Measurements from ENCODE around the gene SEPTIN10.
"Not testable (repeated sequence)": the region's sequence is repeated elsewhere in the genome, so short reads cannot be mapped to it uniquely, and the experiment has no call there.

SEPTIN10 gene

GRCh38 chr2:109633284-109633961, 19.7 kb upstream of the SEPTIN10 start:
- DNase-seq = no peak

- no peak for DNase-seq
Observed at GRCh38 chr2:109632158-109632789, 18.5 kb upstream of the SEPTIN10 start.

GRCh38 chr2:109631741-109632140, 18.0 kb upstream of the SEPTIN10 start:
- DNase-seq = no peak

DNA sequence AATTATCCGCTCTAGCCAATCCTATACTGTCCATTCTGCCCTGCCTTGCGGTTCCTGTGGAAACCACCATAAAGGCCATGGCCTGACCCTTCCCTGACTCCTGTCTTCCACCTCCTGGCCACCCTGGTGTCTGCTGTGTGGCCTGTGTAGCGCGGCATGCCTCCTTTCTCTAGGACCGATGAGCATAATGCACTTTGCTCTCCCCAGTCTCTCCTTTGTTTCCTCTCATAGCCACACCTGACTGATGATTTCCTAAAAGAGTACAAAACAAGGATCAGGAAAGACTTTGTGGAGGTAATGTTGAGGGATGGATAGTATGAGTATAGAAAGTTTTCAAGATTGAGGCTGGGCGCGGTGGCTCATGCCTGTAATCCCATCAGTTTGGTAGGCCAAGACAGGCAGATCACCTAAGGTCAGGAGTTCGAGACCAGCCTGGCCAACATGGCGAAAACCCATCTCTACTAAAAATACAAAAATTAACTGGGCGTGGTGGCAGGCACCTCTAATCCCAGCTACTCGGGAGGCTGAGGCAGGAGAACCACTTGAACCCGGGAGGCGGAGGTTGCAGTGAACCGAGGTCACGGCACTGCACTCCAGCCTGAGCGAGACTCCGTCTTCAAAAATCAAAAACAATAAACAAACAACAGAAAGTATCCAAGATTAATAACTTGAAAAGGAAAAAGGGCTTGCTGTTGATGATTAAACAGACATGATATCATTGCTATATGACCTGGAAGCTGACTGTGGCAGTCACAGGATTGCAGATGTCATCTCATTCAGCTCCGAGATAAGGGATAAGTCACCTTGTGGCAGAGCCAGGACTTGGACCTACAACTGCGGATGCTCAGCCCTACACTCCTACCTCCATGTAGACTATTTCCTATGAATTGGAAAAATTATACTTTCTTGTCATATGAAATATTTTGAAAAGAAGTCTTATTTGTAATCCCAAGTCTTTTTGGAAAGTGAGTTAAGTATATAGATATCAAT, 17.0 kb upstream of the SEPTIN10 start:
- no peak for DNase-seq

- DNase-seq = no peak
Observed at GRCh38 chr2:109629867-109630266, 16.1 kb upstream of the SEPTIN10 start.

DNA sequence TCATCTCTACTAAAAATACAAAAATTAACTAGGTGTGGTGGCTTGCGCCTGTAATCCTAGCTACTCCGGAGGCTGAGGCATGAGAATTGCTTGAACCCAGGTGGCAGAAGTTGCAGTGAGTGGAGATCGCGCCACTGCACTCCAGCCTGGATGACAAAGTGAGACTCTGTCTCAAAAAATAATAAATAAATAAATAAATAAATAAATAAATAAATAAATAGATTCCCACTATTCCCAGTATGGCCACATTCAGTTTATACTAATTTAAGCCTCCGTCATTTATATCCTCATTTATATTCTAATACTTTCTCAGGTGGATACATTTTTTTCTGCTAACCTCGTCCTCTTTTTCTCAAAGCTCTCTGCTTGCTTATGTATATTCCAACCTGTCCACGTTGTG, 14.6 kb upstream of the SEPTIN10 start:
- DNase-seq = not testable (repeated sequence)

DNA sequence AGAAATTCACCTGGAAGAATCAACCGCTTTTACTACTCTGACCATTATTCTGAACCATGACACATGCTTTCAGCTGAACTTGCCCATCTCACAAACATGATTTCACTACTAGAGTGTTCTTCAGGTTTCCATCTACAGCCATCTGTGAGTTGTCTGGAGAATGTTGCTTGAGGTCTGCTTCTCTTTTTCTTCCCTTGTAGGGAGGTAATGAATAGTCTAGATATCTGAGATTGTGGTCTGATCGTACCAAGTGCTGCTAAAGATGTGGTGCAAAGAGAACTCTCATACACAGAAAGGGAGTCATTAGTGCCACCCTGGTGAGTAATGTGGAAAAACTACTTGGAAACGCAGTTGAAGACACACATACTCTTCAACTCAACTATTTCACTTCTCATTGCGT, 10.6 kb upstream of the SEPTIN10 start:
- DNase-seq = no peak

DNA sequence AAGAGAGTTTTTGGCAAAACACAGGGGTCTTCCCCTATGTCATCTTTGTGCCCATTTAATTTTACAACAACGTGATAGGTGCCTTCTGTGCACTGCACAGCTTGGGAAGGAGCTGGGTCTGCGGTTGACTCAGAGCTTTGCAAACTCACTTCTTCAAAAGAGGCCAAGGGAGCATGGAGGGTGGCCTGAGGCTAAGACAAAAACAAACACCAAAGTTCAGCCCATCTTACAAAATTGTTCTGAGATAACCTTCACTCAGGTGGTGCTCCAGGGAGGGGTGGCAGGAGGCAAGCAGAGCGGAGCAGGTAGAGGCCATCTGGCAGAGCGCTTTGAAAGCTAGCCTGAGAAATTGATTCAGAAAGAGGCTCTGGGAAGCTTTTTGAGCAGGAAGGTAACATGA, 10.2 kb upstream of the SEPTIN10 start:
- no peak for DNase-seq

DNA sequence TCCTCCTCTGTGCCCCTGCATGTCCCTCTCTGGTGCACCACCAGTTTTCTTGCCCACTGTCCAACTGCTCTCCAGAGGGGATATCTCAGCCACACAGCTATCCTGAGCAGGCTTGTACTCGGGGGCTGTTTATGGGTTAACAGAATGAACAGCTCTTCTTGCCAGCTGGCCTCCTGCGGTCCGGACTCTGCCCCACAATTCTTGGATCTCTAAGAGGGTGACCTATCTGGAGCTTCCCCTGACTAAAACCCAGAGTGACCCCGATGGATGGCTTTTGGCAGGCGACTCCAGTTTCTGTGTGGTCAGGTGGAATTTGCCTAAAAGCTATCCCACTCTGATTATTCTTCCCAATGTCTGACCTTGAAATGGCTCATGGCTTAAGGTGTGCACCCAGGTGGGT, 9.5 kb upstream of the SEPTIN10 start:
- DNase-seq = no peak

DNA sequence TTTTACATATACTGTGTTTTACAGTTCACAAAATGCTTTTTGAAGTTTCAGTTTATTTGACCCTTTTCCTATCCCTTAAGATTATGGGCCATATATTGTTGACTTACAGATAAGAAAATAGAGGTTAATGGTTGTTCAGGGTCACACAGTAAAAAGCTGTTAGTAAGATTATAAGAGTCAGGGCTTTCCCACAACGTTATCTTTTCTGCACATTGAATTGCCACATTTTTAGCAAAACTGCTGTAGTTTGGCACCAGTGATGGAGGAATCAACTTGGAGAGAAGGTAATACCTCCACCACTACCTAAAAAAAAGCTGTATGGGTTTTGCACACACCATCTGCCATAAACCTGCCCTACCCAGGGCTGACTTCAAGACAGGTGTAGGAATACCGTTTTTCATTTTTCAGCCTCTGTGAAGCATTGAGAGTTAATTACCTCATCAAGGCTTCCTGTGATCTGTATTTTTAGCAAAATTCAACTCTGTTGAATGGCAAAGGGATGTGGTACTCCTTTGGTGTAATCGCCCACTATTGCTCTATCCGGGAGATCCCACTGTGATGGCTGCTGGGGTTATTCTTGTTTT, 5.4 kb upstream of the SEPTIN10 start:
- DNase-seq = no peak

GRCh38 chr2:109616184-109616583, 2.4 kb upstream of the SEPTIN10 start:
- DNase-seq = no peak

- no peak for DNase-seq
Observed at GRCh38 chr2:109615637-109616144, 1.9 kb upstream of the SEPTIN10 start.

GRCh38 chr2:109614715-109615636, 1.2 kb upstream of the SEPTIN10 start:
- DNase-seq = peak; percentile 11

DNA sequence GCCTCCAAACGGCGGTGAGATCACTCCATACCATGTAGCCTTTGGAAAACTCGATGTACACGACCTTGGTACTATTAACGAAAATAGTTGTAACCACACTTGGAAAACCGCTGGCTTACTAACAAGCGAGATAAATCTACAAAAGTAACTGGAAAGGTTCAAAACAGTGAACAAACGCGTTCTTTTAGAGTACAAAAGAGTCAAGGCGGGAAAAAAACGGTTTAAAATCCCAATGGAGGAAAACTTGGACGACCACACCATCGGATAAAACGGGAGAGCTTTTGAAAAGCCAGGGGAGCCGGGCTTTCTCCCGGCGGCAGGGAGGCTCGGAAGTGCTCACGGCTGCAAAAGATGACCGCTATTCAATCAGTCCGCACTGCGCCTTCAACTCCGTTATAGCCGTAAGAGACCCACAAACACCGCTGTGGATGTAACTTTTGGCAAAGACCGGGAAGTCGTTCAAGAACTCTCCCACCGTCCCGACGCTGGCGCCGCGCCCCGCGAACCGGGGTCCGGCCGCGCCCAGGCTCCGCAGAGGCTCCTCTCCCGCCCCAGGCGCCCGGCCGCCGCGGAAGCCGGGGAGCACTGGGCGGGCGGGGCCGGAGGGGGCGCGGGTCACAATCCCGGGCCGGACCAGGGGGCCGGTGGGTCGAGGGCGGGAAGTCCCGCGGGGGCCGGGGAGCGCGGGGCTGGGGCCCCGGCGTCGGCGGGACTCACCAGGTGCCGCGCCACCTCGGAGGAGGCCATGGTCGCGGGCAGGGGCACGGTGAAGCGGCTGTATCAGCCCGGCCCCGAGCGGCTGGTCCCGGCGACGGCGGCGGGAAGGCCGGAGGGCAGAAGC, 465 bp downstream of the SEPTIN10 start:
- DNase-seq = peak; percentile 60

DNA sequence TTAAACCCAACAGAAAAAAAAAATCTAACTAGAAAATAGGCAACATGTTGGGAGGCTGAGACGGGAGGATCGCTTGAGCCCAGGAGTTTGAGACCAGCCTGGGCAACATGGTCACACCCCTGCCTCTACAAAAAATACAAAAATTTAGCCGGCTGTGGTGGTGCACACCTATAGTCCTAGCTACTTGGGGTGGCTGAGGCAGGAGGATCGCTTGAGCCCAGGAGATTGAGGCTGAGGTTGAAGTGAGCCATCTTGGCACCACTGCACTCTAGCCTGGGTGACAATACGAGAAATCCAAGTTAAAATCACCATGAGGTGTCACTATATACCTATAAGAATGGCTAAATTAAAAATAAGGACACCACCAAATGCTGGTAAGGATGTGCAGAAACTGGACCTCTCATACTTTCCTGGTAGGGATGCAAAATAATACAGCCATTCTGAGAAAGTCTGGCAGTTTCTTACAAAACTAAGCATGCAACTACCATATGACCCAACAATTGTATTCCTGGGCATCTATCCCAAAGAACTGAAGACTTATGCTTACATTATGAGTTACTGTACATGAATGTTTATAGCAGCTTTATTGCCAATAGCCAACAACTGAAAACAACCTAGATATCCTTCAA, 2.2 kb downstream of the SEPTIN10 start:
- DNase-seq = peak; percentile 77

- DNase-seq = peak; percentile 80
Observed at GRCh38 chr2:109609352-109610024, 4.3 kb downstream of the SEPTIN10 start.

GRCh38 chr2:109607766-109608165, 6.0 kb downstream of the SEPTIN10 start:
- peak; percentile 33 for DNase-seq

DNA sequence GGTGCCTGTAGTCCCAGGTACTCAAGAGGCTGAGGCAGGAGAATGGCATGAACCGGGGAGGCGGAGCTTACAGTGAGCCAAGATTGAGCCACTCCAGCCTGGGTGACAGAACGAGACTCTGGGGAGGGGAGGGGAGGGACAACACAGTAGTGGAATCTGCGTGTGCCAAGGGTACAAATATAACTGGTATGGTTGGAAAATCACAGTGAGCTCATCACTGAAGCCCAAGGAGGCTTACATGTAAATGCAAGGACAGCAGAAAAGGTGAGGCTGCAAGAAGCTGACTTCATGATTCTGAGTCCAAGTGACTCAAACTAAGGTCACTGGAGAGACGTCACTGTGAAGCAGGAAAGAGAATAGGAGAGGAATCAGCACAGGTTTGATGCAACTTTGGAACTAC, 9.2 kb downstream of the SEPTIN10 start:
- DNase-seq = peak; percentile 44

DNA sequence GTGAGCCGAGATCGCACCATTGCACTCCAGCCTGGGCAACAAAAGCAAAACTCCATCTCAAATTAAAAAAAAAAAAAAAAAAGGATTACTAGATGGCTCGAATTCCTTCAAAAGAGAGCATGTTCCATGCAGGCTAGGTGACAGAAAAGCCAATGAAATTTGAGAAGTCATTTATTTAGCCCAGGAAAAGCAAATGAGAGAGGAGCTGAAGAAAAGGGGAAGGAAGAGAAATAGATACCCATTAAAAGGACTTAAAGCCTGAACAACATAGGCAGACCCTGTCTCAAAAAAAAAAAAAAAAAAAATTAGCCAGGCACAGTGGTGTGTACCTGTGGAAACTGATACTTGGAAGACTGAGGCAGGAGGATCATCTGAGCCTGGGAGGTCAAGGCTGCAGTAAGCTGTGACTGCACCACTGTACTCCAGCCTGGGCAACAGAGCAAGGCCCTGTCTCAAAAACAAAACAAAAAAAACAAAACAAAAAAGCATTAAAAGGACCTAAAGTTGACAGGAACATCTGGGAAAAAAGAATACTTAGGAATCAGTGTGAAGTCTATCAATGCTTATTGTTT, 11.1 kb downstream of the SEPTIN10 start:
- DNase-seq = no peak

Data from fibroblast of skin of right quadriceps (primary cell).